Endodermal cell (in vitro differentiated cells): Measurements from ENCODE around the gene MYL9. TPM values are rescaled to one million over a fixed set of nuclear protein-coding genes. Genes with fewer than 3 reads are reported as not detected.

ENCODE experiments used
- DNase-seq: peaks from one replicate; pipeline ENCODE4 v3.0.0-alpha.2; 2017
- H3K27ac ChIP-seq: 2 replicates; pipeline ENCODE4 v1.5.1; 2013; ENCODE audit warnings: mild to moderate bottlenecking, low read depth, low read length, moderate library complexity
- H3K27me3 ChIP-seq: 2 replicates; pipeline ENCODE4 v1.6.1; 2013; ENCODE audit warnings: mild to moderate bottlenecking, low read length, moderate library complexity; ENCODE audit not compliant: insufficient read depth, control insufficient read depth, poor library complexity, severe bottlenecking
- H3K36me3 ChIP-seq: 2 replicates; pipeline ENCODE4 v1.7.0; 2013; ENCODE audit warnings: mild to moderate bottlenecking, low read length, moderate library complexity; ENCODE audit not compliant: control insufficient read depth, insufficient read depth
- H3K4me1 ChIP-seq: one replicate; pipeline ENCODE4 v1.7.0; 2013; ENCODE audit warnings: low read length; ENCODE audit not compliant: control insufficient read depth, insufficient read depth
- H3K4me3 ChIP-seq: 2 replicates; pipeline ENCODE4 v1.5.1; 2013; ENCODE audit warnings: mild to moderate bottlenecking, low read length, moderate library complexity
- H3K9ac ChIP-seq: 2 replicates; pipeline ENCODE4 v1.6.1; 2013; ENCODE audit warnings: mild to moderate bottlenecking, low read length, moderate library complexity; ENCODE audit not compliant: poor library complexity, severe bottlenecking; ENCODE audit errors: extremely low read depth
- H3K9me3 ChIP-seq: 2 replicates; pipeline ENCODE4 v1.6.1; 2013; ENCODE audit warnings: mild to moderate bottlenecking, low read length, moderate library complexity; ENCODE audit not compliant: control insufficient read depth
- H3K27ac Mint-ChIP-seq: 2 replicates; pipeline ENCODE4 v1.8.0; 2020; ENCODE audit warnings: mixed read lengths
- H3K27me3 Mint-ChIP-seq: 2 replicates; pipeline ENCODE4 v1.8.0; 2021; ENCODE audit warnings: mild to moderate bottlenecking, mixed read lengths; ENCODE audit not compliant: insufficient read depth
- H3K36me3 Mint-ChIP-seq: 2 replicates; pipeline ENCODE4 v1.8.0; 2020; ENCODE audit warnings: low read depth, mixed read lengths
- H3K4me1 Mint-ChIP-seq: 2 replicates; pipeline ENCODE4 v1.8.0; 2020; ENCODE audit warnings: mixed read lengths
- H3K4me3 Mint-ChIP-seq: 2 replicates; pipeline ENCODE4 v1.8.0; 2020; ENCODE audit warnings: mild to moderate bottlenecking, moderate library complexity, mixed read lengths
- H3K9me3 Mint-ChIP-seq: 2 replicates; pipeline ENCODE4 v1.8.0; 2020; ENCODE audit warnings: mild to moderate bottlenecking, mixed read lengths
- WGBS, 2 experiments: methylation state at CpG; one replicate each; pipeline versions ENCODE4 v1.1.5 to v1.1.7; 2013; ENCODE audit warnings: missing lambda C conversion rate in 2 of 2, mixed read lengths in 1 of 2; ENCODE audit not compliant: insufficient coverage in 1 of 2, insufficient read length in 1 of 2; 5-methylcytosine and 5-hydroxymethylcytosine counted together
- total RNA-seq, 2 donors: library from RNA; stranded (reverse); fragmentation: NEBNext Ultra II Directional in 1 of 2; extraction: Animal tissue kit (Norgen Biotek cat#: 25700) in 1 of 2; gene quantifications; 2 replicates in 1 of 2; 3 replicates in 1 of 2; pipeline ENCODE4 v1.2.1, GENCODE V29; 2021
- TF ChIP-seq, protein P1 (sequence below): fragments of 200-600 bp; sonication (generic); conservative IDR thresholded peaks from 2 replicates; pipeline ENCODE4 v1.5.0; 2021; ENCODE audit warnings: antibody characterized with exemption, mild to moderate bottlenecking

The MYL9 gene
- total RNA-seq, 2 donors from 2014 or later: 264 to 284 TPM

- H3K27ac Mint-ChIP-seq: peak overlapping the region; percentile 31
- H3K4me3 ChIP-seq: no peak overlapping the region
- peaks cover 28% of the 10 kb centered on the region for H3K36me3 Mint-ChIP-seq
- H3K27me3 ChIP-seq: no peaks in the 10 kb centered on the region
- peaks cover 20% of the 10 kb centered on the region for H3K4me1 Mint-ChIP-seq
- H3K4me1 ChIP-seq: peaks cover 9% of the 10 kb centered on the region
- peaks cover 35% of the 10 kb centered on the region for H3K36me3 ChIP-seq
- no peak overlapping the region for H3K9ac ChIP-seq
- TF ChIP-seq, protein P1, sequence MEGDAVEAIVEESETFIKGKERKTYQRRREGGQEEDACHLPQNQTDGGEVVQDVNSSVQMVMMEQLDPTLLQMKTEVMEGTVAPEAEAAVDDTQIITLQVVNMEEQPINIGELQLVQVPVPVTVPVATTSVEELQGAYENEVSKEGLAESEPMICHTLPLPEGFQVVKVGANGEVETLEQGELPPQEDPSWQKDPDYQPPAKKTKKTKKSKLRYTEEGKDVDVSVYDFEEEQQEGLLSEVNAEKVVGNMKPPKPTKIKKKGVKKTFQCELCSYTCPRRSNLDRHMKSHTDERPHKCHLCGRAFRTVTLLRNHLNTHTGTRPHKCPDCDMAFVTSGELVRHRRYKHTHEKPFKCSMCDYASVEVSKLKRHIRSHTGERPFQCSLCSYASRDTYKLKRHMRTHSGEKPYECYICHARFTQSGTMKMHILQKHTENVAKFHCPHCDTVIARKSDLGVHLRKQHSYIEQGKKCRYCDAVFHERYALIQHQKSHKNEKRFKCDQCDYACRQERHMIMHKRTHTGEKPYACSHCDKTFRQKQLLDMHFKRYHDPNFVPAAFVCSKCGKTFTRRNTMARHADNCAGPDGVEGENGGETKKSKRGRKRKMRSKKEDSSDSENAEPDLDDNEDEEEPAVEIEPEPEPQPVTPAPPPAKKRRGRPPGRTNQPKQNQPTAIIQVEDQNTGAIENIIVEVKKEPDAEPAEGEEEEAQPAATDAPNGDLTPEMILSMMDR: peak; percentile 77
- H3K9me3 ChIP-seq: no peaks in the 10 kb centered on the region
- no peak overlapping the region for H3K4me3 Mint-ChIP-seq
- DNase-seq: peak; percentile 84
- no peaks in the 10 kb centered on the region for H3K9me3 Mint-ChIP-seq
- no peaks in the 10 kb centered on the region for H3K27me3 Mint-ChIP-seq
- WGBS, 2 experiments: 96 to 99% methylated on average over 7 to 10 of the region's 10 CpGs
- no peak overlapping the region for H3K27ac ChIP-seq
Observed at GRCh38 chr20:36493051-36493800, 48.1 kb upstream of the MYL9 start.

DNA sequence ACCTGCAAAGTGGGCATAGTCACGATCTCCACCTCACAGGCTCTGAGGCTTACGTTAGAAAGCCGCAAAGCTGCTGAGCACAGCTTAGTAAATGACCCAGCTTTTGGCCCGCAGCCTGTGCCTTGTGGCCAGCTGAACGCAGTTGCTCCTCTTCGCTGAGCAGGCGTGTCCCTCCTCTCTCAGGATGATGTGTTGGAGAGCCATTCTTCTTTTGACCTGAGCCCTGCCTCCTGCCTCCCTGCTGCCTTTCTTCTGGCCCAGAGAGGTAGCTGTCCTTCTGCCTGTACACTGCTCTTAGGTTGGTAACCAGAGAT lies 47.6 kb upstream of the MYL9 start:
- H3K9me3 Mint-ChIP-seq: no peaks in the 10 kb centered on the region
- H3K27me3 ChIP-seq: no peaks in the 10 kb centered on the region
- H3K9ac ChIP-seq: no peak overlapping the region
- no peak overlapping the region for H3K4me3 ChIP-seq
- WGBS, 2 experiments: 91 to 92% methylated on average over 6 to 7 of the region's 7 CpGs
- TF ChIP-seq, protein P1: no peak
- no peak overlapping the region for H3K27ac ChIP-seq
- H3K4me1 Mint-ChIP-seq: peaks cover 20% of the 10 kb centered on the region
- H3K4me3 Mint-ChIP-seq: no peak overlapping the region
- H3K27ac Mint-ChIP-seq: no peak overlapping the region
- peaks cover 31% of the 10 kb centered on the region for H3K36me3 Mint-ChIP-seq
- H3K4me1 ChIP-seq: peaks cover 9% of the 10 kb centered on the region
- peaks cover 40% of the 10 kb centered on the region for H3K36me3 ChIP-seq
- DNase-seq: no peak
- no peaks in the 10 kb centered on the region for H3K27me3 Mint-ChIP-seq
- no peaks in the 10 kb centered on the region for H3K9me3 ChIP-seq

GRCh38 chr20:36496707-36497669 lies 44.3 kb upstream of the MYL9 start:
- no peak overlapping the region for H3K4me3 Mint-ChIP-seq
- peak overlapping the region; percentile 67 for H3K27ac ChIP-seq
- DNase-seq: no peak
- no peaks in the 10 kb centered on the region for H3K27me3 Mint-ChIP-seq
- peaks cover 7% of the 10 kb centered on the region for H3K4me1 Mint-ChIP-seq
- 94 to 97% methylated on average over 25 to 33 of the region's 33 CpGs for WGBS, 2 experiments
- H3K27me3 ChIP-seq: no peaks in the 10 kb centered on the region
- H3K9me3 Mint-ChIP-seq: no peaks in the 10 kb centered on the region
- no peak overlapping the region for H3K9ac ChIP-seq
- H3K4me1 ChIP-seq: peaks cover 5% of the 10 kb centered on the region
- peaks cover 51% of the 10 kb centered on the region for H3K36me3 Mint-ChIP-seq
- no peak overlapping the region for H3K4me3 ChIP-seq
- H3K27ac Mint-ChIP-seq: no peak overlapping the region
- TF ChIP-seq, protein P1: no peak
- peaks cover 65% of the 10 kb centered on the region for H3K36me3 ChIP-seq
- H3K9me3 ChIP-seq: no peaks in the 10 kb centered on the region
